HG03521 (cell line): Measurements from ENCODE around the gene ATP8B2.
"Not testable (repeated sequence)": the region's sequence is repeated elsewhere in the genome, so short reads cannot be mapped to it uniquely, and the experiment has no call there.

Source experiments
- ATAC-seq: cut with Tn5 transposase; IDR thresholded peaks from one replicate; pipeline ENCODE4 v1.9.1; 2021; ENCODE audit warnings: mild to moderate bottlenecking, moderate library complexity; ENCODE audit not compliant: unreplicated experiment

ATP8B2 gene

GRCh38 chr1:154346276-154346917 is 21.1 kb downstream of the ATP8B2 start:
- no peak for ATAC-seq

- no peak for ATAC-seq
These were observed 22.6 kb downstream of the ATP8B2 start for GRCh38 chr1:154347961-154348360.

DNA sequence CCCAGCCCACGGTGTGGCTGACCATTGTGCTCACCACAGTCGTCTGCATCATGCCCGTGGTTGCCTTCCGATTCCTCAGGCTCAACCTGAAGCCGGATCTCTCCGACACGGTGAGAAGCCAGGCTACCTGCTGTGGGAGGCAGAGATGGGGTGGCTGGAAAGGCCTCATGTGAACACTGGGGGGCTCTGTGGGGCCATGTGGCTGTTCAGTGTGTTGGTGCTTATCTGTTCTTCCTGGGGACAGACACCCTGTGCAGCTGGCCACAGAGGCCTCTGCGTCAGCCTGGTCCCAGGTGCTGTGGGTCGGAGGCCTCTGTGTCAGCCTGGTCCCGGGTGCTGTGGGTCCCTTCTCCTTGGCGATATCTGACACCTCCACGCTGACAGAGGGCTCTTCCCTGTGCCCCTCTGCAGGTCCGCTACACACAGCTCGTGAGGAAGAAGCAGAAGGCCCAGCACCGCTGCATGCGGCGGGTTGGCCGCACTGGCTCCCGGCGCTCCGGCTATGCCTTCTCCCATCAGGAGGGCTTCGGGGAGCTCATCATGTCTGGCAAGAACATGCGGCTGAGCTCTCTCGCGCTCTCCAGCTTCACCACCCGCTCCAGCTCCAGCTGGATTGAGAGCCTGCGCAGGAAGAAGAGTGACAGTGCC is 23.2 kb downstream of the ATP8B2 start:
- ATAC-seq, result no peak

- ATAC-seq, result no peak
These were observed 23.8 kb downstream of the ATP8B2 start for GRCh38 chr1:154349121-154349520.

DNA sequence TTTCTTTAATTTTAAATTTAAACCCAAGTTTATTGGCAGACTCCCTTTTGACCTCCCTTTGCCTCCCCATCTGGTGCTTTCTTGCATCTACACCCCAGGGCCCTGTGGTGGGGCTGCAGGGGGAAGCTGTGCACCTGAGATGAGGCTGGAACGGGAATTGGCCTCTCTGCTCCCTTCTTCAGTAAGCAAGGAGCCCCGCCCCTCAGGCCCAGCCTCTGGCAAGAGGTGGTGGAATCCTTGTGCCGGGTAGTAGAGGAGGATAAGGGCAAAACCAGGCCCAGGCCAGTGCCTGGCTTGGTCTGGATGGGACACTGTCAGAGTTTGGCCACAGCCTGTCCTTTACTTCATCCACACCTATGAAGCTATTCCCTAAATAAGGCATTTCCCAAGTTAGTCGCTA is 25.1 kb downstream of the ATP8B2 start:
- no peak for ATAC-seq

GRCh38 chr1:154351363-154352068 is 26.2 kb downstream of the ATP8B2 start:
- ATAC-seq, result no peak

- no peak for ATAC-seq
These were observed 26.9 kb downstream of the ATP8B2 start for GRCh38 chr1:154352245-154352580.

- ATAC-seq, result no peak
These were observed 27.5 kb downstream of the ATP8B2 start for GRCh38 chr1:154352581-154353459.

DNA sequence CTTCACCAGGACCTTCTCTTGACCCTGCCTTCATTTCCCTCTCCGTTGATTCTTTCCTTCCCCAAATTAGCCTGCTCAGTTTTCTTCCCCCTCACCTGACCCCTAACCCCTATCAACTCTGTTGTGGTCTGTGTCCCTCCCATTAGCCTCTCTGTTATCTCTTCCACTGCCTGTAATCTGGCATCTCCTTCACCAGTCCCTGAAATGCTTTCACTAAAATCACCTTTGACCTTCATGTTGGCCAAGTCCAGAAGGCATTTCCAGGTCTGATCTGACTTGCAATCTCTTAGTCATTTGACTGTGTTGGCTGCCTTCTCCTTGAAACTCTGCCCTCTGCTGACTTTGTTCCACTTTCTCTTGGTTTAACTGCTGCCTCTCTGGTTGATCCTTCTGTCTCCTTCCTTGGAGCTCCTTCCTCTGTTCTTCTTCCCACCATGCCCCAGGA is 28.2 kb downstream of the ATP8B2 start:
- no peak for ATAC-seq

DNA sequence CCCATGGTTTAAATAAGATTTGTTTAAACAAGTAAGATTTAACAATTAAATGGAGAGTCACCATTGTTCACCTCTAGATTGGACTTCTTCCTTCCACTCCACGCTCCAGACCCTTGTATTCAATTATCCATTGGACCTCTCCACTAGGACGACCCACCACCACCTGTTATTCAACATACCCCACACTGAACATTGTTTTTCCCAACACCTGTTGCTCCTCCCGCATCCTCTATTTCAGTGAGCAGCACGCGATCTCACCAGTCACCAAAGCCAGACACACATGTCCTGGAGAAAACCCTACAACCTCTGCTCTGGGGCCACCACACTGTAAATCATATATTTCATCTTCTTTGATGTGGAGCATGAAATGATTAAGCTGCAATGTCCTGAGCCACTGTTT is 28.6 kb downstream of the ATP8B2 start:
- no peak for ATAC-seq

DNA sequence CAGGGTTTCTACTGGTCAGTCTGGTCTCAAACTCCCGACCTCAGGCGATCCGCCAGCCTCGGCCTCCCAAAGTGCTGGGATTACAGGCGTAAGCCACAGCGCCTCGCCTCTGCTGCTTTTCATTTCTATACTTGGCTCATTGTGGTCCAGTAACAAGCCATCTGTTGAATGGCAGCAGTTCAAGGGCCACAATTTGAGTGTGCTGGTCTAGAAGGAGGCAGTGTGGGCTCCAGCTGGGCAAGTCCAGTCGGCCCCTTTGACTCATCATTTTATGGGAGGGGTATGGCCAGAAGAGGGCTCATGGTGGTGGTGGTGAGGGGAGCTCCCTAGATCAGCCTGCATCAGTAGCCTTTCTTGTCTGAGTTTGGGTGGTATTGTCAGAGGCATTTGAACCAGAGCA is 33.2 kb downstream of the ATP8B2 start:
- ATAC-seq, result no peak

DNA sequence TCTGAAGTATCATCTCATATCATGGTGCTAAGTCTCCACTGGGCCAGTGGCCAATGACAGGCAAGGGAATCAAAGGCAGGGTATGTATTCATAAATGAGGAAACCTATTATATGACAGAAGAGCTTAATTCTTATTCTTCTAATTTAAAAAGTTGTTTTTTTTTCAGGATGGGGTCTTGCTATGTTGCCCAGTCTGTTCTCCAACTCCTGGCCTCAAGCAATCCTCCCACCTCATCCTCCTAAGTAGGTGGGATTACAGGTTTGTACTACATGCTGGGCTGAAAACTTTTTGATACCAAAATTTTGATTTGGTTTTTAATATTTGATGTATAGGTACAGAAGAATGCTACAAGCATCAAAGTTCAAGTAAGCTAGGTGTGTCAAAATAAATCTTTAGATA is 35.0 kb downstream of the ATP8B2 start:
- ATAC-seq, result no peak

DNA sequence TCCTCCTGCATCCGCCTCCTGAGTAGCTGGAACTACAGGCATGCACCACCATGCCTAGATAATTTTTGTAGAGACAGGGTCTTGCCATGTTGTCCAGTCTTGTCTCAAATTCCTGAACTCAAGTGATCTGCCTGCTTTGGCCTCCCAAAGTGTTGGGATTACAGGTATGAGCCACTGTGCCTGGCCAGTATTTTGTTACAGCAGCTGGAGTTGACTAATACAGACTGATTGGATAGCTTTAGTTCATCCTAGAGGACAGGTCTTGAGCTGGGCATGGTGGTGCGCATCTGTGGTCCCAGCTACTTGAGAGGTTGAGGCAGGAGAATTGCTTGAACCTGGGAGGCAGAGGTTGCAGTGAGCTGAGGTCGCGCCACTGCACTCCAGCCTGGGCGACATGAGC is 35.6 kb downstream of the ATP8B2 start:
- not testable (repeated sequence) for ATAC-seq

DNA sequence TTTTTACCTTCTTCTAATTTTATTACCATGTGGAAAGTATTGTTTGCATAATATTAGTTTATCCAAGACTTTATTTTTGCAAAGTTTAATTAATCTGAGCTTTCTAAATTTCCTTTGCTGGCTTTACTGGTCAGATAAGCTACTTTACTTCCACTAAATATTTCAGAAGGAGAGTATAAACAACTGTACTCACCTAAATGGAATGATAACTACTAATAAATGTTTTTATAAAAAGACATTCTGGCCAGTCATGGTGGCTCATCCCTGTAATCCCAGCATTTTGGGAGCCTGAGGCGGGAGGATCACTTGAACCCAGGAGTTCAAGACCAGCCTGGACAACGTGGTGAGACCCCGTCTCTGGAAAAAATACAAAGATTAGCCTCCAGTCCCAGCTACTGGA is 36.0 kb downstream of the ATP8B2 start:
- ATAC-seq, result no peak

DNA sequence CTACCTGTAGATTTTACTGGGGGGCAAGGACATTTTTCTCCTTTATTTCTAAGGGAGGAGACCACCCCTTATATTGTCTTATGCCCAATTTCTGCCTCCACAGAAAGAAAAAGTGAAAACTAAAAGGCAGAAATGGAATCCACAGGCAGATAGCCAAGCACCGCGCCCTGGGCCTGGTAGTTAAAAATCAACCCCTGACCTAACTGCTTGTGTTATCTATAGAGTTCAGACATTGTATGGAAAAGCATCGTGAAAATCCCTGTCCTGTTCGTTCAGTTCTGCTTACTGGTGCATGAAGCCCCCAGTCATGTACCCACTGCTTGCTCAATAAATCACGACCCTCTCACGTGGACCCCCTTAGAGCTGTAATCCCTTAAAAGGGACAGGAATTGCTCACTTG is 46.1 kb downstream of the ATP8B2 start:
- ATAC-seq, result no peak

DNA sequence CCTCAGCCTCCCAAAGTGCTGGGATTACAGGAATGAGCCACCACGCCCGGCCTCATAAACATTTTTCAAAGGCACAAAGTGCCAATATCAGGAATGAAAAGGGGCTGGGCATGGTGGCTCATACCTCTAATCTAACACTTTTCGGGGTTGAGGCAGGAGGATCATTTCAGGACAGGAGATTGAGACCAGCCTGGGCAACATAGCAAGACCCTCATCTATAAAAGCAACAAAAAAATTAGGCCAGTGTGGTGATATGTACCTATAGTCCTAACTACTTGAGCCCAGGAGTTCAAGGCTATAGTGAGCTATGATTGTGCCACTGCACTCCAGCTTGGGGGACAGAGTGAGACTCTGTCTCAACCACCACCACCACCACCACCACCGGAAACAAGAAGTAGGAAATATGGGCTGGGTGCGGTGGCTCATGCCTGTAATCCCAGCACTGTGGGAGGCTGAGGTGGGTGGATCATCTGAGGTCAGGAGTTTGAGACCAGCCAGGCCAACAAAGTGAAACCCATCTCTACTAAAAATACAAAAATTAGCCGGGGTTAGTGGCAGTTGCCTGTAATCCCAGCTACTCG is 48.5 kb downstream of the ATP8B2 start:
- not testable (repeated sequence) for ATAC-seq

GRCh38 chr1:154379301-154379700 is 54.0 kb downstream of the ATP8B2 start:
- ATAC-seq, result no peak

DNA sequence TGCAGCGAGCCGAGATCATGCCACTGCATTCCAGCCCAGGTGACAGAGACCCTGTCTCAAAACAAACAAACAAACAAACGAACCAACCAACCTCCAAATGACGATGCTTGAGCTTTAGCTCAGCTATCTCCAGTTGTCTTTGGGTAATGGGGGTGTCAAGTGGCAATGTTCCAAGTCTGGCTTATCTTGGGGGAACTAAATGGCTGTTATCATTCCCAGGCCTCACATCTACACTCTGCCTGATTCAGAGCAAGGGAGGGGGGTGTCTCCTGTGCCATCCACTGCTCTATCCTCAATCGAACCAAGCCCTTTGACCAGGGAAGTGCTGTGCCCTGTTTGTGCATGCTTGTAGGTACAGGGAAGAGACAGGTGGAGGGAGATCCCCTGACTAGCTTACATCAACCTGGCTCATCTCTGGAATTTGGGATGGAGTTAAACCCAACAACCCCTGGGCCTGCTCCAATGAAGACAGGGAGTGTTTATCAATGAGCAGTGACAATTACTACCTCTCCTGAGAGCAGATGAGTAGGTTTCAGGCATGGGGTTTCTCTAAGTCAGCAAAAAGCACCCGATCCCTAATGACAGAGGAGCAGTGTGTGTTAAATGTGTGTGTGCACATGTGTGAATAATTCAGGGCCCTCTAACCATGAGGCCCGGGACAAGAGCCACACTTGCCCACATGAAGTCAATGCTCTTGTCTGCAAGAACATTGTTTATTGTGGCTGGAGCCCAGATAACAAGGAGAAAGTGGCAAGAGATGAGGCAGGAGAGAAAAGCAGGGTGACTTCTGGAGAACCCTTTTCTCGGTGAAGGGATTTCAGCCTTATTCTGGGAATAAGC is 59.5 kb downstream of the ATP8B2 start:
- no peak for ATAC-seq

- peak; percentile 73 for ATAC-seq
These were observed 61.5 kb downstream of the ATP8B2 start for GRCh38 chr1:154386643-154387352.
